ENCODE measurements around the gene RNF7. TPM values are rescaled to one million over a fixed set of nuclear protein-coding genes. Genes with fewer than 3 reads are reported as not detected.

Gene RNF7
- total and polyA plus RNA-seq, 2 of the 13 experiments (the other 11 are each of a cell fraction or from before 2014, with no cell fraction given), result 66.4 to 94.7 TPM

DNA sequence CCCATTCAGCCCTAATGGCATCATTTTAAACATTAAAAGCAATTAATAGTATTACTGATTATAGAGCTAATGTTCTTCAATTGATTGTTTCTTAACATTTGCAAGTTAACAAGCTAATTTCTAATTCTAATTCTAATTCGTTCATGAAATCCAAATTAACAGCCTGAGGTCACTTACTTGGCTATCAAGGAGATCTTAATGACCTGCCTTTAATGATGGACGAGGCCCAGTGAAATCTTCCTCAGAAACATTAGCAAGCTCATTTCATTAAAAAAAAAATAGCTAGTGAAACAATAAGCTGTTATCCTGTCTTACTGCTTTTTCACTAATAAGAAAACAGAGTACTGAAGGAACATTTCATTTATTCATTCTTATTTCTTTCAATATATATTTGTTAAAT, 15.4 kb upstream of the RNF7 start:
- TF ChIP-seq, protein P1, sequence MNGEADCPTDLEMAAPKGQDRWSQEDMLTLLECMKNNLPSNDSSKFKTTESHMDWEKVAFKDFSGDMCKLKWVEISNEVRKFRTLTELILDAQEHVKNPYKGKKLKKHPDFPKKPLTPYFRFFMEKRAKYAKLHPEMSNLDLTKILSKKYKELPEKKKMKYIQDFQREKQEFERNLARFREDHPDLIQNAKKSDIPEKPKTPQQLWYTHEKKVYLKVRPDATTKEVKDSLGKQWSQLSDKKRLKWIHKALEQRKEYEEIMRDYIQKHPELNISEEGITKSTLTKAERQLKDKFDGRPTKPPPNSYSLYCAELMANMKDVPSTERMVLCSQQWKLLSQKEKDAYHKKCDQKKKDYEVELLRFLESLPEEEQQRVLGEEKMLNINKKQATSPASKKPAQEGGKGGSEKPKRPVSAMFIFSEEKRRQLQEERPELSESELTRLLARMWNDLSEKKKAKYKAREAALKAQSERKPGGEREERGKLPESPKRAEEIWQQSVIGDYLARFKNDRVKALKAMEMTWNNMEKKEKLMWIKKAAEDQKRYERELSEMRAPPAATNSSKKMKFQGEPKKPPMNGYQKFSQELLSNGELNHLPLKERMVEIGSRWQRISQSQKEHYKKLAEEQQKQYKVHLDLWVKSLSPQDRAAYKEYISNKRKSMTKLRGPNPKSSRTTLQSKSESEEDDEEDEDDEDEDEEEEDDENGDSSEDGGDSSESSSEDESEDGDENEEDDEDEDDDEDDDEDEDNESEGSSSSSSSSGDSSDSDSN (CRISPR knock-in tag; IDR thresholded peaks at IDR 0.05), result no peak
- ChIA-PET POLR2A (no interaction called here), CTCF (ENCODE audit: low intra/inter-chr PET ratio, low total read pairs) (no interaction called here)
- H4K20me1 ChIP-seq (ENCODE audit: insufficient read depth, low read length), result no peaks in the 10 kb centered on the region
- H3K4me2 ChIP-seq (ENCODE audit: low read depth, low read length), result no peak overlapping the region
- no peak overlapping the region for H3K27ac ChIP-seq (ENCODE audit: extremely low read length, insufficient read depth, low read length)
- no peaks in the 10 kb centered on the region for H3K79me2 ChIP-seq (ENCODE audit: insufficient read depth, low read length)
- no TSS peak for BruUV-seq (replicated peaks)
- H2AFZ ChIP-seq (ENCODE audit: low read length), result no peak overlapping the region
- in situ Hi-C loops (cut with HindIII; ENCODE audit: extremely low pct_ligation_motif_present, low pct_unique_long_range_greater_than_20kb), result no loop called here
- no peak for ATAC-seq
- H3K9ac ChIP-seq (ENCODE audit: insufficient read depth, low read depth, low read length), result no peak overlapping the region
- peaks cover 10% of the 10 kb centered on the region for H3K4me1 ChIP-seq (ENCODE audit: insufficient read depth, low read length)
- WGBS (ENCODE audit: low lambda C conversion rate), result 2% methylated on average over 2 of the region's 2 CpGs
- no peaks in the 10 kb centered on the region for H3K36me3 ChIP-seq (replicated peaks in 1 of 2; ENCODE audit: control insufficient read depth in 1 of 2, insufficient read depth in 2 of 2, low read length in 2 of 2)
- H3K4me3 ChIP-seq (replicated peaks in 1 of 3; ENCODE audit: insufficient read depth in 1 of 3, low read depth in 2 of 3, low read length in 3 of 3), result no peak overlapping the region
- no peak for FAIRE-seq
- H3K27me3 ChIP-seq (ENCODE audit: control insufficient read depth in 1 of 2, insufficient read depth in 2 of 2, low read length in 2 of 2), result no peaks in the 10 kb centered on the region
- intact Hi-C loops (cut with micrococcal nuclease; ENCODE audit: unreplicated experiment), result no loop called here
- no peak for DNase-seq (ENCODE audit: low spot score)
- H3K9me3 ChIP-seq (ENCODE audit: low read length), result no peaks in the 10 kb centered on the region

DNA sequence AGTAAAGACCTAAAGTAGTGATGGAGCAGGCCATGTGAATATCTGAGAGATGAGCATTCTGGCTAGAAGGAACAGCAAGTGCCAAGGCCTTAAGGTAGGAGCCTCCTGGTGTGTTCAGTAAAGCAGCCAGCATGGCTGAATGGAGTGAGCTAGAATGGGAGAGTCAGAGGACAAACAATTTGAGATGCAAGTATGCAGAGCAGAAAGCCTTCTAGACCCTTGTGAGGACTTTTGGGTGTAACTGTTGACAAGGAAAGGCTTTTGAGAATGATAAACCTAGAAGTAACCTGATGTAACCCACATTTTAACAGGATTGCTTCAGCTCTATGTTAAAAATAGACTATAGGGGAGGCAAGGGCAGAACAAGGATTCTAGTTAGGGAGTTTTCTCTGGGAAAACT, 14.8 kb upstream of the RNF7 start:
- no peak for FAIRE-seq
- H3K9ac ChIP-seq (ENCODE audit: insufficient read depth, low read depth, low read length), result no peak overlapping the region
- H2AFZ ChIP-seq (ENCODE audit: low read length), result no peak overlapping the region
- in situ Hi-C loops (cut with HindIII; ENCODE audit: extremely low pct_ligation_motif_present, low pct_unique_long_range_greater_than_20kb) (no loop called here), intact Hi-C loops (cut with micrococcal nuclease; ENCODE audit: unreplicated experiment) (no loop called here)
- POLR2A ChIA-PET, result no interaction called here
- no peak overlapping the region for H3K27ac ChIP-seq (ENCODE audit: extremely low read length, insufficient read depth, low read length)
- no peaks in the 10 kb centered on the region for H3K79me2 ChIP-seq (ENCODE audit: insufficient read depth, low read length)
- no peak overlapping the region for H3K4me3 ChIP-seq (replicated peaks in 1 of 3; ENCODE audit: insufficient read depth in 1 of 3, low read depth in 2 of 3, low read length in 3 of 3)
- H3K36me3 ChIP-seq (replicated peaks in 1 of 2; ENCODE audit: control insufficient read depth in 1 of 2, insufficient read depth in 2 of 2, low read length in 2 of 2), result no peaks in the 10 kb centered on the region
- TF ChIP-seq ZEB1 (IDR thresholded peaks at IDR 0.05; ENCODE audit: insufficient replicate concordance, low read depth) (no peak), SIN3A (IDR thresholded peaks at IDR 0.05; ENCODE audit: borderline replicate concordance, low read depth, low read length) (no peak), JUND (CRISPR knock-in tag; IDR thresholded peaks at IDR 0.05) (no peak), PTBP1 (IDR thresholded peaks at IDR 0.05; ENCODE audit: low read depth, low read length, poor library complexity, severe bottlenecking) (no peak), EEA1 (CRISPR knock-in tag; IDR thresholded peaks at IDR 0.05; ENCODE audit: borderline replicate concordance) (no peak), MAFG (CRISPR knock-in tag; IDR thresholded peaks at IDR 0.05) (no peak), PRPF4 (IDR thresholded peaks at IDR 0.05; ENCODE audit: low read depth, low read length, poor library complexity, severe bottlenecking) (no peak), RBM39 (IDR thresholded peaks at IDR 0.05; ENCODE audit: low read depth, low read length, poor library complexity, severe bottlenecking) (no peak), GTF2F1 (IDR thresholded peaks at IDR 0.05; ENCODE audit: low read length) (no peak), ZNF883 (CRISPR knock-in tag; IDR thresholded peaks at IDR 0.05; ENCODE audit: not compliant biosample characterization) (no peak)
- TF ChIP-seq, protein P2, sequence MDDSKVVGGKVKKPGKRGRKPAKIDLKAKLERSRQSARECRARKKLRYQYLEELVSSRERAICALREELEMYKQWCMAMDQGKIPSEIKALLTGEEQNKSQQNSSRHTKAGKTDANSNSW (CRISPR knock-in tag; IDR thresholded peaks at IDR 0.05; ENCODE audit: borderline replicate concordance), result no peak
- TF ChIP-seq, protein P3, sequence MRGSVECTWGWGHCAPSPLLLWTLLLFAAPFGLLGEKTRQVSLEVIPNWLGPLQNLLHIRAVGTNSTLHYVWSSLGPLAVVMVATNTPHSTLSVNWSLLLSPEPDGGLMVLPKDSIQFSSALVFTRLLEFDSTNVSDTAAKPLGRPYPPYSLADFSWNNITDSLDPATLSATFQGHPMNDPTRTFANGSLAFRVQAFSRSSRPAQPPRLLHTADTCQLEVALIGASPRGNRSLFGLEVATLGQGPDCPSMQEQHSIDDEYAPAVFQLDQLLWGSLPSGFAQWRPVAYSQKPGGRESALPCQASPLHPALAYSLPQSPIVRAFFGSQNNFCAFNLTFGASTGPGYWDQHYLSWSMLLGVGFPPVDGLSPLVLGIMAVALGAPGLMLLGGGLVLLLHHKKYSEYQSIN (CRISPR knock-in tag; IDR thresholded peaks at IDR 0.05; ENCODE audit: borderline replicate concordance), result no peak
- TF ChIP-seq, protein P4, sequence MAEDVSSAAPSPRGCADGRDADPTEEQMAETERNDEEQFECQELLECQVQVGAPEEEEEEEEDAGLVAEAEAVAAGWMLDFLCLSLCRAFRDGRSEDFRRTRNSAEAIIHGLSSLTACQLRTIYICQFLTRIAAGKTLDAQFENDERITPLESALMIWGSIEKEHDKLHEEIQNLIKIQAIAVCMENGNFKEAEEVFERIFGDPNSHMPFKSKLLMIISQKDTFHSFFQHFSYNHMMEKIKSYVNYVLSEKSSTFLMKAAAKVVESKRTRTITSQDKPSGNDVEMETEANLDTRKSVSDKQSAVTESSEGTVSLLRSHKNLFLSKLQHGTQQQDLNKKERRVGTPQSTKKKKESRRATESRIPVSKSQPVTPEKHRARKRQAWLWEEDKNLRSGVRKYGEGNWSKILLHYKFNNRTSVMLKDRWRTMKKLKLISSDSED (CRISPR knock-in tag; IDR thresholded peaks at IDR 0.05), result no peak
- no peaks in the 10 kb centered on the region for H4K20me1 ChIP-seq (ENCODE audit: insufficient read depth, low read length)
- H3K4me2 ChIP-seq (ENCODE audit: low read depth, low read length), result no peak overlapping the region
- no peak for DNase-seq (ENCODE audit: low spot score)
- CTCF ChIA-PET (ENCODE audit: low intra/inter-chr PET ratio, low total read pairs), result no interaction called here
- no peaks in the 10 kb centered on the region for H3K9me3 ChIP-seq (ENCODE audit: low read length)
- no TSS peak for BruUV-seq (replicated peaks)
- no peak for ATAC-seq
- H3K4me1 ChIP-seq (ENCODE audit: insufficient read depth, low read length), result peaks cover 16% of the 10 kb centered on the region
- no peaks in the 10 kb centered on the region for H3K27me3 ChIP-seq (ENCODE audit: control insufficient read depth in 1 of 2, insufficient read depth in 2 of 2, low read length in 2 of 2)
